Breast epithelium (tissue), 4 donors: ENCODE results near the gene IL1RAPL2. TPM values are rescaled to one million over a fixed set of nuclear protein-coding genes. Genes with fewer than 3 reads are reported as not detected.
"Not testable (repeated sequence)": the region's sequence is repeated elsewhere in the genome, so short reads cannot be mapped to it uniquely, and the experiment has no call there.

Experiments
- DNase-seq, 2 donors: peaks; one replicate each; pipeline ENCODE4 v3.0.0-alpha.2; 2019; ENCODE audit warnings: low spot score in 2 of 2
- H3K27ac ChIP-seq, 2 donors: fragments of 200-600 bp; sonication (generic) in 1 of 2; one replicate each; pipeline ENCODE4 v1.5.1; 2016 to 2019; ENCODE audit warnings: mild to moderate bottlenecking in 1 of 2
- H3K27me3 ChIP-seq, 2 donors: fragments of 200-600 bp; sonication (generic) in 1 of 2; one replicate each; pipeline versions ENCODE4 v1.5.1 to v1.6.0; 2017 to 2019; ENCODE audit warnings: control low read depth in 1 of 2, mild to moderate bottlenecking in 1 of 2
- H3K36me3 ChIP-seq: fragments of 200-600 bp; one replicate; pipeline ENCODE4 v1.5.1; 2019
- H3K4me1 ChIP-seq, 2 donors: fragments of 200-600 bp; sonication (generic); one replicate each; pipeline ENCODE4 v1.5.1; 2016 to 2019; ENCODE audit warnings: control low read depth in 1 of 2
- H3K4me3 ChIP-seq, 3 donors: fragments of 200-600 bp; sonication (generic); 1 replicate in 2 of 3; 2 replicates in 1 of 3; pipeline ENCODE4 v1.5.1; 2016 to 2019; ENCODE audit warnings: mild to moderate bottlenecking in 3 of 3, moderate library complexity in 2 of 3
- H3K9me3 ChIP-seq, 2 donors: fragments of 200-600 bp; sonication (generic) in 1 of 2; one replicate each; pipeline ENCODE4 v1.5.1; 2016 to 2019; ENCODE audit warnings: control low read depth in 1 of 2
- CTCF ChIP-seq, 3 donors: fragments of 450-650 bp; IDR thresholded peaks; one replicate each; pipeline ENCODE4 v1.5.1; 2016 to 2017; ENCODE audit warnings: antibody characterized with exemption in 3 of 3, mild to moderate bottlenecking in 3 of 3, moderate library complexity in 3 of 3
- POLR2A ChIP-seq: fragments of 450-650 bp; IDR thresholded peaks from one replicate; pipeline ENCODE4 v1.6.1; 2016; ENCODE audit warnings: antibody characterized with exemption, mild to moderate bottlenecking, moderate library complexity
- POLR2AphosphoS5 ChIP-seq, 3 donors: sonication (generic); formaldehyde crosslinking; IDR thresholded peaks; one replicate each; pipeline ENCODE4 v1.6.1; 2017; ENCODE audit warnings: antibody characterized with exemption in 3 of 3
- intact Hi-C: fragments of 100-400 bp; cut with DNase I; formaldehyde crosslinking; loops from one replicate; pipeline ENCODE4 v1.15.1; 2023; ENCODE audit warnings: low total_unique reads
- total RNA-seq, 3 donors: library from RNA; depleted of rRNA; stranded (reverse); fragments of >200 nt; gene quantifications; one replicate each; pipeline ENCODE4 v1.1.0, GENCODE V29; 2016

IL1RAPL2 gene
- total RNA-seq: under 1 TPM in 2 of 3 donors, not detected in 1; 0.44 to 0.66 TPM

GRCh38 chrX:104565791-104566680, at the start of gene IL1RAPL2:
Gene IL1RAPL2 (plus strand): TSS chrX:104566199.
- H3K27me3 ChIP-seq: peaks cover 0 to 71% of the 10 kb centered on the region in 2 donors
- no peaks in the 10 kb centered on the region for H3K4me1 ChIP-seq
- DNase-seq: peak; percentile 18 to 53
- no peaks in the 10 kb centered on the region for H3K9me3 ChIP-seq
- H3K27ac ChIP-seq: no peak within 1 kb of the TSS
- H3K4me3 ChIP-seq: peak within 1 kb of the TSS in 2 of 3 donors; percentile 37 to 56
- H3K36me3 ChIP-seq: no peaks in the 10 kb centered on the region
- intact Hi-C loops: no loop called here
- peak in 2 of 3 donors; percentile 11 to 27 for TF ChIP-seq CTCF (IDR thresholded peaks at IDR 0.05)
- no peak for TF ChIP-seq POLR2AphosphoS5 (IDR thresholded peaks at IDR 0.05)

GRCh38 chrX:104522386-104522785, 43.6 kb upstream of the IL1RAPL2 start:
- H3K27ac ChIP-seq: no peak overlapping the region

GRCh38 chrX:104523858-104524257, 42.1 kb upstream of the IL1RAPL2 start:
- Histone ChIP-seq H3K9me3 (peaks cover 0 to 8% of the 10 kb centered on the region in 2 donors), H3K27ac (no peak overlapping the region), H3K4me1 (no peaks in the 10 kb centered on the region), H3K27me3 (peaks cover 0 to 30% of the 10 kb centered on the region in 2 donors), H3K36me3 (no peaks in the 10 kb centered on the region), H3K4me3 (no peak overlapping the region)
- TF ChIP-seq POLR2AphosphoS5 (IDR thresholded peaks at IDR 0.05) (no peak), POLR2A (no peak), CTCF (IDR thresholded peaks at IDR 0.05) (no peak)
- DNase-seq: no peak
- intact Hi-C loops: no loop called here

More at GRCh38 chrX:104522386-104522785, 43.6 kb upstream of the IL1RAPL2 start:
- no peaks in the 10 kb centered on the region for H3K4me1 ChIP-seq
- H3K4me3 ChIP-seq: no peak overlapping the region
- TF ChIP-seq CTCF (IDR thresholded peaks at IDR 0.05): no peak
- TF ChIP-seq POLR2A: no peak
- no peak for TF ChIP-seq POLR2AphosphoS5 (IDR thresholded peaks at IDR 0.05)
- no peaks in the 10 kb centered on the region for H3K9me3 ChIP-seq
- intact Hi-C loops: no loop called here
- no peak for DNase-seq
- H3K36me3 ChIP-seq: no peaks in the 10 kb centered on the region
- peaks cover 0 to 30% of the 10 kb centered on the region in 2 donors for H3K27me3 ChIP-seq

- intact Hi-C loops: no loop called here
These were observed 26.9 kb upstream of the IL1RAPL2 start for GRCh38 chrX:104539081-104539480.

GRCh38 chrX:104542447-104542846, 23.6 kb upstream of the IL1RAPL2 start:
- peaks cover 0 to 11% of the 10 kb centered on the region in 2 donors for H3K27me3 ChIP-seq
- H3K9me3 ChIP-seq, intact Hi-C loops, H3K36me3 ChIP-seq, H3K27ac ChIP-seq, H3K4me1 ChIP-seq, DNase-seq, H3K4me3 ChIP-seq: not testable (repeated sequence)

More at GRCh38 chrX:104539081-104539480, 26.9 kb upstream of the IL1RAPL2 start:
- no peaks in the 10 kb centered on the region for H3K4me1 ChIP-seq
- H3K9me3 ChIP-seq: peaks cover 2 to 6% of the 10 kb centered on the region in 2 donors
- no peak overlapping the region for H3K27ac ChIP-seq
- peaks cover 0 to 8% of the 10 kb centered on the region in 2 donors for H3K27me3 ChIP-seq
- TF ChIP-seq POLR2A (no peak), POLR2AphosphoS5 (IDR thresholded peaks at IDR 0.05) (no peak), CTCF (IDR thresholded peaks at IDR 0.05) (no peak)
- no peaks in the 10 kb centered on the region for H3K36me3 ChIP-seq
- no peak for DNase-seq
- H3K4me3 ChIP-seq: no peak overlapping the region
